ENCODE data around the gene GPR37.

Gene GPR37

GRCh38 chr7:124780056-124780455 is 14.5 kb upstream of the GPR37 start:
- DNase-seq = no peak

- no peak for DNase-seq
Measured at GRCh38 chr7:124779620-124780019, 14.0 kb upstream of the GPR37 start.

GRCh38 chr7:124779194-124779593 is 13.6 kb upstream of the GPR37 start:
- DNase-seq = no peak

GRCh38 chr7:124777268-124777667 is 11.7 kb upstream of the GPR37 start:
- DNase-seq = no peak

GRCh38 chr7:124776153-124776552 is 10.6 kb upstream of the GPR37 start:
- DNase-seq = no peak

- no peak for DNase-seq
Measured at GRCh38 chr7:124775422-124775821, 9.8 kb upstream of the GPR37 start.

GRCh38 chr7:124773938-124774337 is 8.3 kb upstream of the GPR37 start:
- DNase-seq = no peak

- no peak for DNase-seq
Measured at GRCh38 chr7:124773339-124773738, 7.7 kb upstream of the GPR37 start.

- DNase-seq = no peak
Measured at GRCh38 chr7:124769136-124769535, 3.5 kb upstream of the GPR37 start.

GRCh38 chr7:124768525-124768924 is 2.9 kb upstream of the GPR37 start:
- no peak for DNase-seq

GRCh38 chr7:124764847-124765400 is 668 bp downstream of the GPR37 start:
- DNase-seq = peak in 1 of 2 experiments; percentile 6

- DNase-seq = no peak
Measured at GRCh38 chr7:124764051-124764846, 1.3 kb downstream of the GPR37 start.

- no peak for DNase-seq
Measured at GRCh38 chr7:124762611-124763143, 2.9 kb downstream of the GPR37 start.

- DNase-seq = no peak
Measured at GRCh38 chr7:124761164-124761715, 4.4 kb downstream of the GPR37 start.

GRCh38 chr7:124758327-124758726 is 7.3 kb downstream of the GPR37 start:
- DNase-seq = no peak

- no peak for DNase-seq
Measured at GRCh38 chr7:124754576-124755268, 10.9 kb downstream of the GPR37 start.

- DNase-seq = no peak
Measured at GRCh38 chr7:124752310-124752709, 13.3 kb downstream of the GPR37 start.

GRCh38 chr7:124751027-124751426 is 14.6 kb downstream of the GPR37 start:
- no peak for DNase-seq

- DNase-seq = no peak
Measured at GRCh38 chr7:124747072-124747471, 18.5 kb downstream of the GPR37 start.

- no peak for DNase-seq
Measured at GRCh38 chr7:124738639-124739038, 27.0 kb downstream of the GPR37 start.

GRCh38 chr7:124737760-124738300 is 27.8 kb downstream of the GPR37 start:
- no peak for DNase-seq

GRCh38 chr7:124728610-124729009 is 37.0 kb downstream of the GPR37 start:
- DNase-seq = no peak

GRCh38 chr7:124724507-124725192 is 40.9 kb downstream of the GPR37 start:
- DNase-seq = no peak
